WTC11 (cell line): ENCODE results near the gene EXOSC1. TPM values are rescaled to one million over a fixed set of nuclear protein-coding genes. Genes with fewer than 3 reads are reported as not detected.

Experiments
- ATAC-seq: fragments of 200-7000 bp; cut with Tn5 transposase; 2 replicates; pipeline ENCODE4 v1.10.0; 2021; ENCODE audit warnings: mild to moderate bottlenecking, moderate library complexity
- CTCF ChIA-PET: fragments of 300-600 bp; sonication (Branson Sonifier 250); formaldehyde crosslinking; loops from one replicate; lab custom pipeline; 2021; ENCODE audit warnings: antibody characterized with exemption; lab: Charles Lee
- POLR2A ChIA-PET: fragments of 350-600 bp; sonication (Branson Sonifier 250); formaldehyde crosslinking; loops from one replicate; lab custom pipeline; 2021; ENCODE audit warnings: antibody characterized with exemption; lab: Charles Lee
- DNase-seq: peaks from one replicate; pipeline ENCODE4 v3.0.0; 2021; ENCODE audit warnings: low spot score
- H3K27ac Mint-ChIP-seq: 2 replicates; pipeline ENCODE4 v1.8.0; 2021; ENCODE audit warnings: mixed read lengths
- H3K27me3 Mint-ChIP-seq: 2 replicates; pipeline ENCODE4 v1.8.0; 2021; ENCODE audit warnings: low read depth, mild to moderate bottlenecking, moderate library complexity, mixed read lengths
- H3K36me3 Mint-ChIP-seq: 2 replicates; pipeline ENCODE4 v1.8.0; 2021; ENCODE audit warnings: mixed read lengths
- H3K4me1 Mint-ChIP-seq: 2 replicates; pipeline ENCODE4 v1.8.0; 2022; ENCODE audit warnings: mixed read lengths
- H3K4me3 Mint-ChIP-seq: 2 replicates; pipeline ENCODE4 v1.8.0; 2021; ENCODE audit warnings: mild to moderate bottlenecking, moderate library complexity, mixed read lengths
- H3K9me3 Mint-ChIP-seq: 2 replicates; pipeline ENCODE4 v1.8.0; 2021; ENCODE audit warnings: mixed read lengths
- ATF1 ChIP-seq: sonication (generic); formaldehyde crosslinking; IDR thresholded peaks from 2 replicates; pipeline ENCODE4 v1.8.1; 2023; ENCODE audit warnings: mild to moderate bottlenecking, moderate library complexity, missing genetic modification reagents
- ATF2 ChIP-seq: sonication (generic); formaldehyde crosslinking; IDR thresholded peaks from 2 replicates; pipeline ENCODE4 v1.8.1; 2022; ENCODE audit warnings: low read depth, missing genetic modification reagents, borderline replicate concordance
- ATF3 ChIP-seq: sonication (generic); formaldehyde crosslinking; conservative IDR thresholded peaks from 2 replicates; pipeline ENCODE4 v1.8.1; 2022; ENCODE audit warnings: mild to moderate bottlenecking, missing genetic modification reagents
- CREM ChIP-seq: sonication (generic); formaldehyde crosslinking; IDR thresholded peaks from 2 replicates; pipeline ENCODE4 v1.8.1; 2022; ENCODE audit warnings: mild to moderate bottlenecking, missing genetic modification reagents, moderate library complexity
- E2F1 ChIP-seq: sonication (generic); formaldehyde crosslinking; IDR thresholded peaks from 2 replicates; pipeline ENCODE4 v1.8.0; 2022; ENCODE audit warnings: mild to moderate bottlenecking, missing genetic modification reagents
- E2F4 ChIP-seq: sonication (generic); formaldehyde crosslinking; IDR thresholded peaks from 2 replicates; pipeline ENCODE4 v1.8.1; 2022; ENCODE audit warnings: low read depth, mild to moderate bottlenecking, moderate library complexity, missing genetic modification reagents, borderline replicate concordance
- ETV6 ChIP-seq: sonication (generic); formaldehyde crosslinking; IDR thresholded peaks from 2 replicates; pipeline ENCODE4 v1.8.1; 2022; ENCODE audit warnings: mild to moderate bottlenecking, missing genetic modification reagents
- FOXJ3 ChIP-seq: sonication (generic); formaldehyde crosslinking; IDR thresholded peaks from 2 replicates; pipeline ENCODE4 v1.9.0; 2021; ENCODE audit warnings: missing genetic modification reagents, mild to moderate bottlenecking, borderline replicate concordance
- HMGA2 ChIP-seq: fragments of 250-450 bp; sonication (Bioruptor Pico); IDR thresholded peaks from 2 replicates; pipeline ENCODE4 v1.4.0; 2021; ENCODE audit warnings: mild to moderate bottlenecking, moderate library complexity
- HMGXB4 ChIP-seq: sonication (generic); formaldehyde crosslinking; IDR thresholded peaks from 2 replicates; pipeline ENCODE4 v1.8.1; 2023; ENCODE audit warnings: mild to moderate bottlenecking, moderate library complexity, missing genetic modification reagents
- MAX ChIP-seq: sonication (generic); formaldehyde crosslinking; IDR thresholded peaks from 2 replicates; pipeline ENCODE4 v1.8.0; 2022; ENCODE audit warnings: mild to moderate bottlenecking, missing genetic modification reagents
- NR1H2 ChIP-seq: sonication (generic); formaldehyde crosslinking; IDR thresholded peaks from 2 replicates; pipeline ENCODE4 v1.9.0; 2021; ENCODE audit warnings: mild to moderate bottlenecking, moderate library complexity, missing genetic modification reagents
- ZBTB43 ChIP-seq: sonication (generic); formaldehyde crosslinking; IDR thresholded peaks from 2 replicates; pipeline ENCODE4 v1.8.1; 2023; ENCODE audit warnings: mild to moderate bottlenecking, missing genetic modification reagents
- ZNF121 ChIP-seq: sonication (generic); formaldehyde crosslinking; IDR thresholded peaks from 2 replicates; pipeline ENCODE4 v1.8.0; 2023; ENCODE audit warnings: missing genetic modification reagents
- ZNF532 ChIP-seq: fragments of 250-450 bp; sonication (Bioruptor Pico); IDR thresholded peaks from 2 replicates; pipeline ENCODE4 v1.9.0; 2021; ENCODE audit warnings: mild to moderate bottlenecking, borderline replicate concordance
- ZSCAN18 ChIP-seq: fragments of 250-450 bp; sonication (Bioruptor Pico); IDR thresholded peaks from 2 replicates; pipeline ENCODE4 v2.1.2; 2022; ENCODE audit warnings: mild to moderate bottlenecking, moderate library complexity
- total RNA-seq: library from RNA; stranded (reverse); gene quantifications from 3 replicates; pipeline ENCODE4 v1.2.3, GENCODE V29; 2021

EXOSC1 gene
- total RNA-seq, 1 experiment from 2014 or later = 53.7 TPM

GRCh38 chr10:97406064-97406463, 39.7 kb downstream of the EXOSC1 start:
- H3K4me3 Mint-ChIP-seq = no peak overlapping the region
- POLR2A ChIA-PET = no interaction called here
- no peaks in the 10 kb centered on the region for H3K9me3 Mint-ChIP-seq
- no peaks in the 10 kb centered on the region for H3K36me3 Mint-ChIP-seq
- CTCF ChIA-PET = interaction anchor here (1.0 to 5.2 kb wide), 8 partner anchors 9 to 281 kb away, joined by 3 to 31 read pairs (median 4); partner anchors contain the start of genes ANKRD2 and AVPI1
- H3K27me3 Mint-ChIP-seq = no peaks in the 10 kb centered on the region
- ATAC-seq (no peak), DNase-seq (no peak)
- TF ChIP-seq E2F1 (CRISPR knock-in tag) (no peak), ZSCAN18 (CRISPR knock-in tag) (no peak), ETV6 (CRISPR knock-in tag) (no peak), E2F4 (CRISPR knock-in tag) (no peak), ZNF532 (CRISPR knock-in tag) (no peak), ZNF121 (CRISPR knock-in tag) (no peak), NR1H2 (CRISPR knock-in tag) (no peak), ATF2 (CRISPR knock-in tag) (no peak), ATF1 (CRISPR knock-in tag) (no peak)
- peaks cover 6% of the 10 kb centered on the region for H3K4me1 Mint-ChIP-seq
- H3K27ac Mint-ChIP-seq = peak overlapping the region; percentile 60; the same call in 1 of the 2 replicates

- CTCF ChIA-PET = interaction anchor here (1.5 kb wide), 1 partner anchor 15 kb away, joined by 5 read pairs; no protein-coding TSS in a partner anchor
- Mint-ChIP-seq H3K27me3 (no peaks in the 10 kb centered on the region), H3K4me1 (peaks cover 13% of the 10 kb centered on the region), H3K36me3 (no peaks in the 10 kb centered on the region), H3K9me3 (no peaks in the 10 kb centered on the region), H3K27ac (no peak overlapping the region), H3K4me3 (no peak overlapping the region)
- POLR2A ChIA-PET = no interaction called here
- DNase-seq (no peak), ATAC-seq (no peak)
- TF ChIP-seq CREM (CRISPR knock-in tag) (no peak), FOXJ3 (CRISPR knock-in tag) (no peak), ATF3 (CRISPR knock-in tag) (no peak), MAX (CRISPR knock-in tag) (no peak), HMGA2 (CRISPR knock-in tag) (no peak), ZBTB43 (CRISPR knock-in tag) (no peak), ZSCAN18 (CRISPR knock-in tag) (no peak), HMGXB4 (CRISPR knock-in tag) (no peak)
Measured at GRCh38 chr10:97404044-97404443, 41.8 kb downstream of the EXOSC1 start.
